H1 (cell line): ENCODE measurements around the gene CADM2. TPM values are rescaled to one million over a fixed set of nuclear protein-coding genes. Genes with fewer than 3 reads are reported as not detected.

ENCODE experiments used
- CTCF ChIA-PET: fragments of 300-600 bp; sonication (Branson Sonifier 250); formaldehyde crosslinking; loops from one replicate; lab custom pipeline; 2021; ENCODE audit not compliant: partially characterized antibody; lab: Charles Lee
- POLR2A ChIA-PET: fragments of 300-600 bp; sonication (Branson Sonifier 250); formaldehyde crosslinking; loops from one replicate; lab custom pipeline; 2021; ENCODE audit warnings: inconsistent platforms; ENCODE audit not compliant: partially characterized antibody; lab: Charles Lee
- DNase-seq, 2 experiments: peaks; one replicate each; pipeline versions ENCODE4 v3.0.0 to v3.0.0-alpha.2; 2010 to 2022; ENCODE audit warnings: low spot score in 2 of 2, low read depth in 1 of 2, mixed read lengths in 1 of 2
- FAIRE-seq: peaks from 2 replicates; lab custom pipeline; 2011; peaks lifted over from hg19 to GRCh38; lab: Jason Lieb, UNC
- H2AFZ ChIP-seq: 2 replicates; pipeline ENCODE4 v1.8.1; 2012; ENCODE audit warnings: low read length, inconsistent platforms
- H2AK5ac ChIP-seq: 2 replicates; pipeline ENCODE4 v1.6.1; 2013; ENCODE audit warnings: low read depth, low read length
- H2BK120ac ChIP-seq: replicated peaks from 2 replicates; pipeline ENCODE3; 2013; ENCODE audit warnings: low read depth, low read length, inconsistent platforms
- H2BK12ac ChIP-seq: 2 replicates; pipeline ENCODE4 v1.6.1; 2013; ENCODE audit warnings: low read depth, low read length
- H2BK15ac ChIP-seq: 2 replicates; pipeline ENCODE4 v1.6.1; 2013; ENCODE audit warnings: low read length
- H2BK20ac ChIP-seq: 2 replicates; pipeline ENCODE4 v1.6.1; 2013; ENCODE audit warnings: low read length
- H2BK5ac ChIP-seq: 2 replicates; pipeline ENCODE4 v1.6.1; 2013; ENCODE audit warnings: low read depth, low read length
- H3K14ac ChIP-seq: 2 replicates; pipeline ENCODE4 v1.6.1; 2013; ENCODE audit warnings: inconsistent platforms; ENCODE audit not compliant: insufficient read length
- H3K18ac ChIP-seq: 2 replicates; pipeline ENCODE4 v1.6.1; 2013; ENCODE audit warnings: low read length; ENCODE audit errors: extremely low read depth
- H3K23ac ChIP-seq: 2 replicates; pipeline ENCODE4 v1.6.1; 2013; ENCODE audit warnings: inconsistent platforms; ENCODE audit not compliant: insufficient read length
- H3K23me2 ChIP-seq: 2 replicates; pipeline ENCODE4 v1.6.1; 2013; ENCODE audit warnings: low read depth, low read length
- H3K27ac ChIP-seq: 2 replicates; pipeline ENCODE4 v1.6.1; 2011; ENCODE audit warnings: low read depth, low read length, inconsistent platforms
- H3K27me3 ChIP-seq, 4 experiments: replicated peaks in 1 of 4; 1 replicate in 1 of 4; 2 replicates in 3 of 4; pipeline versions ENCODE4 v1.6.1 to v1.8.1; 2011 to 2013; ENCODE audit warnings: low read length in 3 of 4, mild to moderate bottlenecking in 3 of 4, inconsistent platforms in 2 of 4, mixed read lengths in 2 of 4, moderate library complexity in 1 of 4; ENCODE audit not compliant: control insufficient read depth in 3 of 4, insufficient read depth in 3 of 4; ENCODE audit errors: extremely low read depth in 1 of 4
- H3K36me3 ChIP-seq, 4 experiments: 2 replicates each; pipeline versions ENCODE4 v1.6.1 to v1.8.1; 2011 to 2013; ENCODE audit warnings: mild to moderate bottlenecking in 4 of 4, low read length in 3 of 4, moderate library complexity in 2 of 4, control low read depth in 1 of 4, inconsistent platforms in 1 of 4; ENCODE audit not compliant: insufficient read depth in 4 of 4, control insufficient read depth in 2 of 4
- H3K4ac ChIP-seq: replicated peaks from 2 replicates; pipeline ENCODE3; 2013; ENCODE audit warnings: low read length, low read depth, mixed read lengths, inconsistent platforms; ENCODE audit not compliant: insufficient read length
- H3K4me1 ChIP-seq, 4 experiments: replicated peaks in 1 of 4; 1 replicate in 1 of 4; 2 replicates in 3 of 4; pipeline versions ENCODE4 v1.6.1 to v1.8.1; 2011 to 2013; ENCODE audit warnings: low read length in 3 of 4, inconsistent platforms in 2 of 4, mixed read lengths in 1 of 4; ENCODE audit not compliant: insufficient read depth in 4 of 4, control insufficient read depth in 3 of 4
- H3K4me2 ChIP-seq, 2 experiments: 2 replicates each; pipeline versions ENCODE4 v1.6.1 to v1.8.1; 2011 to 2013; ENCODE audit warnings: low read depth in 2 of 2, low read length in 2 of 2, control low read depth in 1 of 2, inconsistent platforms in 1 of 2, mild to moderate bottlenecking in 1 of 2; ENCODE audit not compliant: insufficient read depth in 1 of 2
- H3K4me3 ChIP-seq, 4 experiments: fragments of 200-600, 300-600 bp in 1 of 4; sonication (generic), shearing (Covaris generic), sonication (Bioruptor Twin) in 1 of 4; 2 replicates each; pipeline versions ENCODE4 v1.5.1 to v1.8.1; 2011 to 2016; ENCODE audit warnings: low read length in 4 of 4, low read depth in 3 of 4, control low read depth in 2 of 4, inconsistent platforms in 2 of 4, mild to moderate bottlenecking in 2 of 4, mixed read lengths in 1 of 4, moderate library complexity in 1 of 4; ENCODE audit not compliant: insufficient read depth in 2 of 4; ENCODE audit errors: extremely low read depth in 1 of 4
- H3K56ac ChIP-seq: replicated peaks from 2 replicates; pipeline ENCODE3; 2013; ENCODE audit warnings: low read depth, mild to moderate bottlenecking, mixed read lengths, low read length, inconsistent platforms; ENCODE audit not compliant: insufficient read length
- H3K79me1 ChIP-seq: 2 replicates; pipeline ENCODE4 v1.6.1; 2013; ENCODE audit warnings: low read depth, low read length, control low read depth
- H3K79me2 ChIP-seq, 2 experiments: 2 replicates each; pipeline versions ENCODE4 v1.6.1 to v1.8.1; 2012 to 2013; ENCODE audit warnings: low read length in 2 of 2, mild to moderate bottlenecking in 2 of 2, inconsistent platforms in 1 of 2; ENCODE audit not compliant: insufficient read depth in 2 of 2, control insufficient read depth in 1 of 2
- H3K9ac ChIP-seq, 4 experiments: replicated peaks in 1 of 4; 1 replicate in 1 of 4; 2 replicates in 3 of 4; pipeline versions ENCODE4 v1.6.1 to v1.8.1; 2011 to 2013; ENCODE audit warnings: low read depth in 3 of 4, low read length in 3 of 4, control low read depth in 2 of 4, mild to moderate bottlenecking in 2 of 4, moderate library complexity in 2 of 4, inconsistent platforms in 1 of 4; ENCODE audit errors: extremely low read depth in 1 of 4
- H3K9me3 ChIP-seq, 2 experiments: 2 replicates each; pipeline versions ENCODE4 v1.6.1 to v1.8.1; 2012 to 2013; ENCODE audit warnings: mild to moderate bottlenecking in 2 of 2, moderate library complexity in 2 of 2, control low read depth in 1 of 2, inconsistent platforms in 1 of 2, low read depth in 1 of 2, low read length in 1 of 2, mixed read lengths in 1 of 2; ENCODE audit not compliant: insufficient read depth in 2 of 2
- H4K20me1 ChIP-seq, 2 experiments: replicated peaks in 1 of 2; 2 replicates each; pipeline versions ENCODE3 to v1.8.1; 2011 to 2013; ENCODE audit warnings: inconsistent platforms in 2 of 2, low read length in 2 of 2, mild to moderate bottlenecking in 1 of 2; ENCODE audit not compliant: insufficient read depth in 2 of 2, control insufficient read depth in 1 of 2
- H4K5ac ChIP-seq: 2 replicates; pipeline ENCODE4 v1.6.1; 2013; ENCODE audit warnings: low read length, low read depth, mixed read lengths, inconsistent platforms; ENCODE audit not compliant: insufficient read length
- H4K8ac ChIP-seq: 2 replicates; pipeline ENCODE4 v1.8.0; 2013; ENCODE audit warnings: mild to moderate bottlenecking, moderate library complexity, low read length, inconsistent platforms; ENCODE audit not compliant: insufficient read depth; ENCODE audit errors: extremely low read depth
- H4K91ac ChIP-seq: replicated peaks from 2 replicates; pipeline ENCODE3; 2013; ENCODE audit warnings: low read length, mixed read lengths, inconsistent platforms; ENCODE audit not compliant: insufficient read length
- ATF2 ChIP-seq: IDR thresholded peaks from 2 replicates; pipeline ENCODE4 v1.6.1; 2012; ENCODE audit warnings: low read length, inconsistent platforms
- BACH1 ChIP-seq: IDR thresholded peaks from 2 replicates; pipeline ENCODE4 v1.6.1; 2012; ENCODE audit warnings: low read length, improper control_type of control experiment
- EZH2 ChIP-seq: fragments of 200-600 bp; sonication (generic); IDR thresholded peaks from 2 replicates; pipeline ENCODE4 v1.7.1; 2012; ENCODE audit warnings: low read depth, mild to moderate bottlenecking, moderate library complexity, low read length, inconsistent platforms; ENCODE audit not compliant: severe bottlenecking
- FOSL1 ChIP-seq: IDR thresholded peaks from 2 replicates; pipeline ENCODE4 v1.6.1; 2011; ENCODE audit warnings: mild to moderate bottlenecking, low read depth, low read length, moderate library complexity; ENCODE audit not compliant: insufficient read depth
- PHF8 ChIP-seq: fragments of 200-600 bp; sonication (generic); conservative IDR thresholded peaks from 2 replicates; pipeline ENCODE4 v1.7.1; 2012; ENCODE audit warnings: low read depth, mild to moderate bottlenecking, inconsistent platforms, low read length, moderate library complexity
- RAD21 ChIP-seq, 2 experiments: IDR thresholded peaks in 1 of 2; conservative IDR thresholded peaks in 1 of 2; 2 replicates each; pipeline ENCODE4 v1.6.1; 2011; ENCODE audit warnings: low read depth in 2 of 2, low read length in 2 of 2, improper control_type of control experiment in 1 of 2, inconsistent platforms in 1 of 2, mild to moderate bottlenecking in 1 of 2, moderate library complexity in 1 of 2
- SP1 ChIP-seq: IDR thresholded peaks from 2 replicates; pipeline ENCODE4 v1.6.1; 2011; ENCODE audit warnings: low read depth, low read length
- SP4 ChIP-seq: IDR thresholded peaks from 2 replicates; pipeline ENCODE4 v1.6.1; 2012; ENCODE audit warnings: low read length, inconsistent platforms
- YY1 ChIP-seq: IDR thresholded peaks from 2 replicates; pipeline ENCODE4 v1.6.1; 2011; ENCODE audit warnings: low read depth, mild to moderate bottlenecking, low read length
- WGBS, 2 experiments: shearing (Covaris generic) in 1 of 2; methylation state at CpG; one replicate each; pipeline versions ENCODE4 v1.1.6 to v1.1.7; 2013 to 2015; ENCODE audit warnings: low lambda C conversion rate in 2 of 2, mixed read lengths in 2 of 2, inconsistent platforms in 1 of 2, low coverage in 1 of 2, missing lambda C conversion rate in 1 of 2; ENCODE audit not compliant: insufficient replicate concordance in 2 of 2, insufficient coverage in 1 of 2, insufficient read length in 1 of 2; ENCODE audit errors: extremely low coverage in 1 of 2, missing lambda C conversion rate in 1 of 2; 5-methylcytosine and 5-hydroxymethylcytosine counted together
- polyA plus RNA-seq, 7 experiments: library from polyadenylated mRNA; depleted of rRNA in 3 of 7; stranded (reverse) in 5 of 7; unstranded in 2 of 7; fragments of >200 nt in 5 of 7; fragments of 200-250 nt in 2 of 7; gene quantifications; 1 replicate in 5 of 7; 2 replicates in 1 of 7; 4 replicates in 1 of 7; pipeline versions ENCODE4 v1.2.1 to v1.2.3, GENCODE V29; 2011 to 2013; ENCODE audit warnings: missing spikeins in 2 of 7, mixed read lengths in 2 of 7
- total RNA-seq: library from RNA; stranded (reverse); fragmentation: NEBNext Ultra II Directional; extraction: Animal tissue kit (Norgen Biotek cat#: 25700); gene quantifications from 2 replicates; pipeline ENCODE4 v1.2.1, GENCODE V29; 2021

CADM2 gene
- total and polyA plus RNA-seq, 2 of the 8 experiments (the other 6 are each of a cell fraction or from before 2014, with no cell fraction given) = 14.9 to 20.9 TPM

GRCh38 chr3:84959470-84960271 is 882 bp downstream of the CADM2 start:
- Histone ChIP-seq H3K27ac (peak overlapping the region; percentile 78; the same call in 1 of the 2 replicates), H4K91ac (no peak overlapping the region), H2BK12ac (0 out of 2 replicates have a peak overlapping the region, but pooled peaks have one; percentile 78), H3K18ac (peak overlapping the region; percentile 66), H3K4me1 (peaks cover 0 to 11% (median 5%) of the 10 kb centered on the region in 4 experiments; a peak in 4 of 7 replicates), H2BK120ac (no peak overlapping the region), H2AK5ac (no peak overlapping the region), H3K56ac (no peak overlapping the region), H3K14ac (no peak overlapping the region), H4K5ac (no peak overlapping the region), H3K27me3 (no peaks in the 10 kb centered on the region), H3K4ac (no peak overlapping the region), H3K9me3 (no peaks in the 10 kb centered on the region), H3K79me1 (no peaks in the 10 kb centered on the region; the same call in 1 of the 2 replicates), H2BK5ac (peak overlapping the region; percentile 58; the same call in 1 of the 2 replicates), H3K9ac (peak overlapping the region; percentile 74 to 90 (median 76)), H3K79me2 (peaks cover 0 to 49% of the 10 kb centered on the region in 2 experiments; a peak in 3 of 4 replicates), H2BK20ac (no peak overlapping the region), H3K4me3 (peak overlapping the region; percentile 79 to 90 (median 85)), H3K23ac (no peak overlapping the region), H2BK15ac (no peak overlapping the region), H2AFZ (0 out of 2 replicates have a peak overlapping the region, but pooled peaks have one; percentile 83), H4K20me1 (peaks cover 0 to 3% of the 10 kb centered on the region in 2 experiments), H4K8ac (peak overlapping the region; percentile 64), H3K36me3 (no peaks in the 10 kb centered on the region), H3K4me2 (peak overlapping the region; percentile 95 to 98), H3K23me2 (peaks cover 23% of the 10 kb centered on the region)
- DNase-seq (peak; percentile 25 to 83), FAIRE-seq (peak; percentile 24)
- POLR2A ChIA-PET = interaction anchor here (0.9 to 1.9 kb wide), 3 partner anchors 8 to 28 kb away, joined by 3 to 6 read pairs (median 6); no protein-coding TSS in a partner anchor
- CTCF ChIA-PET = interaction anchor here (1.4 to 3.7 kb wide), 2 partner anchors 17 to 346 kb away, joined by 4 to 13 read pairs; no protein-coding TSS in a partner anchor
- 1% methylated on average over 39 of the region's 40 CpGs; no CpG with 5 or more reads in 1 of the 2 experiments for WGBS, 2 experiments
- 0 out of 2 replicates have a peak, but pooled peaks have one; percentile 44 for TF ChIP-seq SP4
- no peak for TF ChIP-seq FOSL1
- no peak for TF ChIP-seq ATF2
- no peak for TF ChIP-seq PHF8
- no peak for TF ChIP-seq EZH2
- peak in 1 of 2 experiments; percentile 26; a peak in 2 of 4 replicates for TF ChIP-seq RAD21 (IDR thresholded peaks at IDR 0.05 in 1 of 2, conservative IDR thresholded peaks at IDR 0.05 in 1 of 2; ENCODE audit: low read depth in 2 of 2, low read length in 2 of 2)
- no peak for TF ChIP-seq BACH1
- no peak for TF ChIP-seq YY1
- TF ChIP-seq SP1 = peak; percentile 68
